ENCODE measurements around the gene PLCB3.

The PLCB3 gene

GRCh38 chr11:64226507-64227051, 24.8 kb upstream of the PLCB3 start:
- H3K4me3 ChIP-seq (ENCODE audit: low read length) = peak overlapping the region; percentile 87
- peaks cover 29% of the 10 kb centered on the region for H3K79me2 ChIP-seq (ENCODE audit: low read length)
- no peaks in the 10 kb centered on the region for H3K9me2 ChIP-seq (replicated peaks; ENCODE audit: insufficient read depth, low read length)
- H3K4me2 ChIP-seq (ENCODE audit: low read depth, low read length) = peak overlapping the region; percentile 93
- H3K27ac ChIP-seq (ENCODE audit: low read length) = peak overlapping the region; percentile 30; the same call in 1 of the 2 replicates
- peaks cover 7% of the 10 kb centered on the region for H3F3A ChIP-seq (ENCODE audit: insufficient read depth, low read length)
- H3K27me3 ChIP-seq (replicated peaks; ENCODE audit: insufficient read depth, low read length) = no peaks in the 10 kb centered on the region
- H2AFZ ChIP-seq (ENCODE audit: low read length) = peak overlapping the region; percentile 86
- H3K4me1 ChIP-seq (ENCODE audit: low read length) = peaks cover 14% of the 10 kb centered on the region
- peak overlapping the region; percentile 79 for H3K9ac ChIP-seq (ENCODE audit: low read length)
- H3K36me3 ChIP-seq (replicated peaks; ENCODE audit: insufficient read depth, low read length) = no peaks in the 10 kb centered on the region
- DNase-seq = peak; percentile 49
- no peaks in the 10 kb centered on the region for H3K9me3 ChIP-seq (replicated peaks; ENCODE audit: insufficient read depth, low read length)
- H4K20me1 ChIP-seq (ENCODE audit: insufficient read depth, low read length) = no peaks in the 10 kb centered on the region
- TF ChIP-seq EZH2 (optimal IDR thresholded peaks at IDR 0.05; ENCODE audit: low read depth, low read length) (no peak), EZH2phosphoT487 (IDR thresholded peaks at IDR 0.05; ENCODE audit: low read length) (no peak), CTCF (IDR thresholded peaks at IDR 0.05; ENCODE audit: low read length) (no peak)

GRCh38 chr11:64227405-64227956, 23.8 kb upstream of the PLCB3 start:
- no peaks in the 10 kb centered on the region for H3K36me3 ChIP-seq (replicated peaks; ENCODE audit: insufficient read depth, low read length)
- H4K20me1 ChIP-seq (ENCODE audit: insufficient read depth, low read length) = no peaks in the 10 kb centered on the region
- H3K4me3 ChIP-seq (ENCODE audit: low read length) = peak overlapping the region; percentile 87
- H3K9me3 ChIP-seq (replicated peaks; ENCODE audit: insufficient read depth, low read length) = no peaks in the 10 kb centered on the region
- no peaks in the 10 kb centered on the region for H3K9me2 ChIP-seq (replicated peaks; ENCODE audit: insufficient read depth, low read length)
- no peak overlapping the region for H3K27ac ChIP-seq (ENCODE audit: low read length)
- H3K9ac ChIP-seq (ENCODE audit: low read length) = peak overlapping the region; percentile 79; the same call in 1 of the 2 replicates
- H3K4me2 ChIP-seq (ENCODE audit: low read depth, low read length) = peak overlapping the region; percentile 93
- no peaks in the 10 kb centered on the region for H3K27me3 ChIP-seq (replicated peaks; ENCODE audit: insufficient read depth, low read length)
- no peak for TF ChIP-seq EZH2 (optimal IDR thresholded peaks at IDR 0.05; ENCODE audit: low read depth, low read length)
- no peak for TF ChIP-seq CTCF (IDR thresholded peaks at IDR 0.05; ENCODE audit: low read length)
- TF ChIP-seq EZH2phosphoT487 (IDR thresholded peaks at IDR 0.05; ENCODE audit: low read length) = no peak
- H3K4me1 ChIP-seq (ENCODE audit: low read length) = peaks cover 14% of the 10 kb centered on the region
- DNase-seq = no peak
- H3F3A ChIP-seq (ENCODE audit: insufficient read depth, low read length) = peaks cover 7% of the 10 kb centered on the region
- H2AFZ ChIP-seq (ENCODE audit: low read length) = no peak overlapping the region
- H3K79me2 ChIP-seq (ENCODE audit: low read length) = peaks cover 29% of the 10 kb centered on the region

GRCh38 chr11:64229090-64229743, 22.1 kb upstream of the PLCB3 start:
- Histone ChIP-seq H3K9me3 (replicated peaks; ENCODE audit: insufficient read depth, low read length) (no peaks in the 10 kb centered on the region), H2AFZ (ENCODE audit: low read length) (no peak overlapping the region), H3K9ac (ENCODE audit: low read length) (no peak overlapping the region), H3K4me1 (ENCODE audit: low read length) (peaks cover 14% of the 10 kb centered on the region), H3F3A (ENCODE audit: insufficient read depth, low read length) (peaks cover 10% of the 10 kb centered on the region), H3K27me3 (replicated peaks; ENCODE audit: insufficient read depth, low read length) (no peaks in the 10 kb centered on the region), H3K4me2 (ENCODE audit: low read depth, low read length) (peak overlapping the region; percentile 85; the same call in 1 of the 2 replicates), H3K9me2 (replicated peaks; ENCODE audit: insufficient read depth, low read length) (no peaks in the 10 kb centered on the region), H3K36me3 (replicated peaks; ENCODE audit: insufficient read depth, low read length) (no peaks in the 10 kb centered on the region), H4K20me1 (ENCODE audit: insufficient read depth, low read length) (no peaks in the 10 kb centered on the region), H3K4me3 (ENCODE audit: low read length) (no peak overlapping the region), H3K79me2 (ENCODE audit: low read length) (peaks cover 29% of the 10 kb centered on the region), H3K27ac (ENCODE audit: low read length) (no peak overlapping the region; the same call in 1 of the 2 replicates)
- no peak for DNase-seq
- TF ChIP-seq EZH2 (optimal IDR thresholded peaks at IDR 0.05; ENCODE audit: low read depth, low read length) (no peak), CTCF (IDR thresholded peaks at IDR 0.05; ENCODE audit: low read length) (no peak), EZH2phosphoT487 (IDR thresholded peaks at IDR 0.05; ENCODE audit: low read length) (no peak)

Measured in MM.1S (cell line).